Natural killer cell (primary cell): ENCODE measurements around the gene PYGL. TPM values are rescaled to one million over a fixed set of nuclear protein-coding genes. Genes with fewer than 3 reads are reported as not detected.
"Not testable (repeated sequence)": the region's sequence is repeated elsewhere in the genome, so short reads cannot be mapped to it uniquely, and the experiment has no call there.

Experiments
- ATAC-seq, 3 donors: fragments of 150-1000 bp in 2 of 3; fragments of 200-7000 bp in 1 of 3; cut with Tn5 transposase; 1 replicate in 1 of 3; 2 replicates in 2 of 3; pipeline ENCODE4 v1.10.0; 2021; ENCODE audit warnings: mild to moderate bottlenecking in 2 of 3, moderate library complexity in 2 of 3
- DNase-seq, 2 donors: peaks; one replicate each; pipeline versions ENCODE4 v3.0.0 to v3.0.0-alpha.2; 2013 to 2021; ENCODE audit warnings: mixed read lengths in 1 of 2
- H3K27ac ChIP-seq: one replicate; pipeline ENCODE4 v1.5.1; 2013; ENCODE audit warnings: mild to moderate bottlenecking, low read length
- H3K27me3 ChIP-seq: one replicate; pipeline ENCODE4 v1.6.1; 2013; ENCODE audit warnings: low read length; ENCODE audit not compliant: control insufficient read depth, insufficient read depth
- H3K36me3 ChIP-seq: one replicate; pipeline ENCODE4 v1.6.1; 2013; ENCODE audit warnings: low read length; ENCODE audit not compliant: control insufficient read depth, insufficient read depth
- H3K4me1 ChIP-seq: one replicate; pipeline ENCODE4 v1.6.1; 2013; ENCODE audit warnings: low read length; ENCODE audit not compliant: control insufficient read depth, insufficient read depth
- H3K4me3 ChIP-seq: one replicate; pipeline ENCODE4 v1.5.1; 2013; ENCODE audit warnings: low read length
- H3K9me3 ChIP-seq: one replicate; pipeline ENCODE4 v1.6.1; 2013; ENCODE audit warnings: low read length; ENCODE audit not compliant: control insufficient read depth, insufficient read depth
- H3K27ac Mint-ChIP-seq, 2 donors: one replicate each; pipeline ENCODE4 v1.8.0; 2022; ENCODE audit warnings: mild to moderate bottlenecking in 2 of 2, mixed read lengths in 2 of 2, moderate library complexity in 1 of 2
- H3K27me3 Mint-ChIP-seq, 2 donors: one replicate each; pipeline ENCODE4 v1.8.0; 2022; ENCODE audit warnings: low read depth in 2 of 2, mixed read lengths in 2 of 2
- H3K36me3 Mint-ChIP-seq: one replicate; pipeline ENCODE4 v1.8.0; 2022; ENCODE audit warnings: mixed read lengths
- H3K4me1 Mint-ChIP-seq, 2 donors: one replicate each; pipeline ENCODE4 v1.8.0; 2022; ENCODE audit warnings: mixed read lengths in 2 of 2
- H3K4me3 Mint-ChIP-seq: one replicate; pipeline ENCODE4 v1.8.0; 2022; ENCODE audit warnings: mild to moderate bottlenecking, moderate library complexity, mixed read lengths
- H3K9me3 Mint-ChIP-seq, 2 donors: one replicate each; pipeline ENCODE4 v1.8.0; 2022; ENCODE audit warnings: mixed read lengths in 2 of 2
- CTCF ChIP-seq: fragments of 200-600 bp; IDR thresholded peaks from one replicate; pipeline ENCODE4 v1.8.0; 2022; ENCODE audit warnings: antibody characterized with exemption
- WGBS: methylation state at CpG from one replicate; pipeline ENCODE4 v1.1.7; 2013; ENCODE audit warnings: missing lambda C conversion rate; ENCODE audit not compliant: insufficient coverage; 5-methylcytosine and 5-hydroxymethylcytosine counted together
- intact Hi-C: fragments of 100-400 bp; cut with micrococcal nuclease; formaldehyde crosslinking; loops from one replicate; pipeline ENCODE4 v1.14.2; 2022
- total RNA-seq, 4 donors: library from RNA; stranded (reverse); fragments of 120-200 nt in 1 of 4; gene quantifications; one replicate each; pipeline versions ENCODE4 v1.2.3 to v1.2.4, GENCODE V29; 2013 to 2022

Gene PYGL
- total RNA-seq, 3 donors from 2014 or later (not counting 1 experiment from before 2014, with no cell fraction given) = 2.0 to 22.3 (median 3.2) TPM

DNA sequence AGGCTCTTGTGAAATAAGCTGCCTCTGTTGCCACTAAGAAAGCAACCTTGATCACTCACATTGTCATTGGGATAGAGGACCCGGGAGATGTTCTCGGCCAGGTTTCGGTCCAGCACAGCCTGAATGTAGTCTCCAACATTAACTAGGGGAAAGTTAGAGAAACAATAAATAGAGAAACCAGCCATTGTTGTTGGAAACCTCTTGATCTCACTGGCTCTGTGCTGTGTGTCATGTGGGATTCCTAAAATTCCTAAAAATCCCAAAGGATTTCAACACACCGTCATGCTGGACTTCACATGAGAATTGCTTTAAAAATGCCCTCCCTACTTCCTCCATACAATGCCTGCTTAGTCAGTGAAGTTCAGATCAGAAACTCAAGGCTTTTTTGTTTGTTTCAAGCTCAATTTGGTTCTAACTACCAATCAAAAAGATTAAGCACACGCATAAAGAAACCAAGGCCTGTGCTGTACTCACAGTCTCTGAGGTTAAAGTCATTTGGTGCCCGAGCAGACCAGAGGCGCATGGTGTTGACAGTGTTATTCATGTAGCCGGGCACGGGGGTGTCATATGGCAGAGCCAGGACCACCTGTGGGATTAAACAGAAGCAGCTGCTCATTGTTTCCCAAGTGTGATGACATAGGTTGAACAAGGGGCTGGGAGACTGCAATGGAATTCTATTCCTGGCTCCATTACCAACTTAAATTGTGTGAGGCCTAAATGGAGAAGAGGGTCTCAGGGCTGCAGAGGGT lies 23.6 kb downstream of the PYGL start:
- Mint-ChIP-seq H3K27ac (no peak overlapping the region), H3K4me1 (no peaks in the 10 kb centered on the region), H3K9me3 (no peaks in the 10 kb centered on the region), H3K36me3 (no peaks in the 10 kb centered on the region), H3K27me3 (peaks cover 7 to 9% of the 10 kb centered on the region in 2 donors), H3K4me3 (no peak overlapping the region)
- Histone ChIP-seq H3K27ac (no peak overlapping the region), H3K9me3 (no peaks in the 10 kb centered on the region), H3K36me3 (no peaks in the 10 kb centered on the region), H3K4me3 (no peak overlapping the region), H3K27me3 (no peaks in the 10 kb centered on the region), H3K4me1 (no peaks in the 10 kb centered on the region)
- no peak for DNase-seq
- TF ChIP-seq CTCF = no peak
- 94% methylated on average over 9 of the region's 9 CpGs for WGBS
- ATAC-seq = no peak
- intact Hi-C loops = no loop called here

DNA sequence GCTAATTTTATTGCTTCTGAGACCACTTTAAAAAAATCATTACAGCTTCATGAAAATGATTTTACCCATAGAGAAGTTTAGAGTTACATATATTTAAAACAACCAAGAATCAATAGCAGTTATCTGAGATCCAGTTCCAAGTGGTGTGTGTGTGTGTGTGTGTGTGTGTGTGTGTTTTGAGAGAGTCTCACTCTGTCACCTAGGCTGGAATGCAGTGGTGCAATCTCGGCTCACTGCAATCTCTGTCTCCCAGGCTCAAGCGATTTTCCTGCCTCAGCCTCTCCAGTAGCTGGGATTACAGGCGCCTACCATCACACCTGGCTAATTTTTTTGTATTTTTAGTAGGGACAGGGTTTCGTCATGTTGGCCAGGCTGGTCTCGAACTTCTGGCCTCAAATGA lies 24.8 kb downstream of the PYGL start:
- H3K27me3 ChIP-seq, ATAC-seq, intact Hi-C loops, H3K36me3 ChIP-seq, H3K27ac Mint-ChIP-seq, H3K27ac ChIP-seq, DNase-seq, H3K4me3 ChIP-seq, H3K27me3 Mint-ChIP-seq, H3K4me3 Mint-ChIP-seq, H3K36me3 Mint-ChIP-seq, H3K9me3 Mint-ChIP-seq, H3K9me3 ChIP-seq, H3K4me1 ChIP-seq, H3K4me1 Mint-ChIP-seq: not testable (repeated sequence)
- 100% methylated on average over 4 of the region's 5 CpGs for WGBS

DNA sequence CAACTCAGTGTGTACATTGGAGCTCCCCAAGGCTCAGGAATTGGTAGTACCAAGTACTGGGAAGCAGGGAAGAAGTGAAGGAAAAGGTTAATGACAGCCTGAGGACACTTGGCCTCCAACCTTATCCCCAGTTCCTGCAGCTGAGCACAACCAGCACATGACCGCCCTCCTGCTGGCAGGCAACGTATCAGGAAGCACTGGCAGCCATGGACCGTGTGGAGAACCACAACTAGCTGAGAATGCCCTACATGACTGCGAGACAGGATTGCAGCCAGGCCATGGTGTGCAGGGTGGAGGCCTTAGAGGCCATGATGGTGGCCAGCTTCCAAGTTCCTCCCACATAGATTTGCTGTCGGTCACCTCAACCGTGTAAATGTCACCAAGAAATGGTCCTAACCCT lies 26.8 kb downstream of the PYGL start:
- no peaks in the 10 kb centered on the region for H3K36me3 ChIP-seq
- intact Hi-C loops = no loop called here
- no peak for DNase-seq
- H3K4me3 ChIP-seq = no peak overlapping the region
- Mint-ChIP-seq H3K27ac (no peak overlapping the region), H3K9me3 (no peaks in the 10 kb centered on the region), H3K4me1 (no peaks in the 10 kb centered on the region), H3K4me3 (no peak overlapping the region), H3K27me3 (peaks cover 3 to 9% of the 10 kb centered on the region in 2 donors), H3K36me3 (no peaks in the 10 kb centered on the region)
- H3K27me3 ChIP-seq = no peaks in the 10 kb centered on the region
- TF ChIP-seq CTCF = no peak
- no peak for ATAC-seq
- no peaks in the 10 kb centered on the region for H3K4me1 ChIP-seq
- no peak overlapping the region for H3K27ac ChIP-seq
- 92% methylated on average over 6 of the region's 6 CpGs for WGBS
- no peaks in the 10 kb centered on the region for H3K9me3 ChIP-seq

- intact Hi-C loops = no loop called here
- H3K36me3 ChIP-seq = no peaks in the 10 kb centered on the region
- H3K27me3 ChIP-seq = no peaks in the 10 kb centered on the region
- H3K4me3 Mint-ChIP-seq = no peak overlapping the region
- H3K9me3 ChIP-seq = no peaks in the 10 kb centered on the region
- peaks cover 8 to 23% of the 10 kb centered on the region in 2 donors for H3K27me3 Mint-ChIP-seq
- no peaks in the 10 kb centered on the region for H3K36me3 Mint-ChIP-seq
- H3K4me1 Mint-ChIP-seq = no peaks in the 10 kb centered on the region
- 81% methylated on average over 4 of the region's 5 CpGs for WGBS
- H3K9me3 Mint-ChIP-seq = no peaks in the 10 kb centered on the region
- no peak for TF ChIP-seq CTCF
- no peak overlapping the region for H3K27ac ChIP-seq
- ATAC-seq (no peak), DNase-seq (no peak)
- no peak overlapping the region for H3K4me3 ChIP-seq
- H3K27ac Mint-ChIP-seq = no peak overlapping the region
- H3K4me1 ChIP-seq = no peaks in the 10 kb centered on the region
Observed at GRCh38 chr14:50910495-50911420, 33.5 kb downstream of the PYGL start.
